Measurements from ENCODE around the gene PAX5.

DNA sequence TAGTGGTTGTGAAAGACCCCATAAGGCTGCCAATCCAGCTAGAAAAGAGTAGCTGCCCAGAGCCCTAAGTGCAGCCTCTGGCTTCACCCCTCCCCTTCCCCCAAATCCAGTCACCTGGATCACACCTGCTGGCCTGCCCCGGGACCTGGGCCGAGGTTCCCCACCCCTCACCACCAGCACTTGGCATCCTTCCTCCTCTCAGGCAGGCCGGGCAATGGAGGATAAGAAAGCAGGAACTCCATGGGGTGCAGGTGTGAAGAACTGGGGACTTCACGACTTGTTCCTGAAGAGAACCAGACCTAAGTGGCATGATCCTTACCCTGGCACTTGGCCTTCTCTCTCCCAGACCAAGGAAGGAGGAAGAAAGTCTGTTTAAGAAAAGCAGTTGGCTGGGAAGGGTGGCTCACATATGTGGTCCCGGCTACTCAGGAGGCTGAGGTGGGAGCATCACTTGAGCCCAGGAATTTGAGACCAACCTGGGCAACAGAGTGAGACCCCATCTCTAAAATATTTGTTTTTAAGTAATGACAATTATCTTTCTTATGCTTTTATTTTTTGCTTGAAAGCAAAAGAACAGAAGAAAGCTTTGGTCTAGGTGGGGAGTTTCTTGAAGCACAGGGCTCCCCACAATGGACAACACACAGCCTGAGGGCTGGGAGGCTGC lies 131.1 kb downstream of the PAX5 start:
- no peak for TF ChIP-seq CTCF (IDR thresholded peaks at IDR 0.05)
- no peak for TF ChIP-seq POLR2A (IDR thresholded peaks at IDR 0.05)
